ENCODE results near the gene RCL1. TPM values are rescaled to one million over a fixed set of nuclear protein-coding genes. Genes with fewer than 3 reads are reported as not detected.

The RCL1 gene
- total RNA-seq, 1 experiment from 2014 or later: 34.4 TPM

GRCh38 chr9:4798281-4799032 is 5.7 kb downstream of the RCL1 start:
- no peak overlapping the region for H3K9ac ChIP-seq (ENCODE audit: extremely low read depth, insufficient read length, low read length)
- no peak overlapping the region for H2BK120ac ChIP-seq (ENCODE audit: low read depth, low read length, poor library complexity, severe bottlenecking)
- H3K56ac ChIP-seq (ENCODE audit: insufficient read length, low read depth, low read length): no peak overlapping the region
- peaks cover 64% of the 10 kb centered on the region; the same call in 1 of the 2 replicates for H3K79me2 ChIP-seq (ENCODE audit: insufficient read depth, low read length)
- Mint-ChIP-seq H3K9me3 (no peaks in the 10 kb centered on the region; a peak in 1 of 5 replicates), H3K4me1 (peaks cover 37 to 40% of the 10 kb centered on the region in 2 experiments), H3K27me3 (ENCODE audit: low read depth) (no peaks in the 10 kb centered on the region), H3K36me3 (ENCODE audit: insufficient read depth in 1 of 3, low read depth in 3 of 3) (peaks cover 4 to 5% (median 5%) of the 10 kb centered on the region in 3 experiments; a peak in 4 of 7 replicates), H3K27ac (peak overlapping the region; percentile 7 to 76 (median 67); a peak in 5 of 7 replicates), H3K4me3 (peak overlapping the region in 1 of 2 experiments; percentile 13; a peak in 3 of 5 replicates)
- no peak overlapping the region for H3K18ac ChIP-seq (ENCODE audit: insufficient read length, low read depth, low read length)
- peaks cover 6% of the 10 kb centered on the region for H3K23me2 ChIP-seq (ENCODE audit: insufficient read length, low read depth, low read length, poor library complexity, severe bottlenecking)
- H4K20me1 ChIP-seq (ENCODE audit: control insufficient read depth, insufficient read depth, insufficient read length): no peaks in the 10 kb centered on the region
- no peak overlapping the region for H2BK15ac ChIP-seq (ENCODE audit: low read depth, low read length)
- H3K27ac ChIP-seq (ENCODE audit: insufficient read length, low read depth, low read length): no peak overlapping the region
- peaks cover 4% of the 10 kb centered on the region for H3K79me1 ChIP-seq (ENCODE audit: insufficient read depth, low read depth, low read length, poor library complexity, severe bottlenecking)
- no peak overlapping the region for H3K23ac ChIP-seq (ENCODE audit: insufficient read length, low read depth, low read length)
- H3T11ph ChIP-seq (ENCODE audit: low read length): no peak overlapping the region
- H3K9me3 ChIP-seq (ENCODE audit: control insufficient read depth, low read depth, low read length): no peaks in the 10 kb centered on the region
- H2AFZ ChIP-seq (ENCODE audit: low read length): no peak overlapping the region
- H4K91ac ChIP-seq (ENCODE audit: insufficient read length, low read depth, low read length): no peak overlapping the region
- no peak overlapping the region for H2BK12ac ChIP-seq (ENCODE audit: insufficient read length, low read depth, low read length)
- TF ChIP-seq, protein P1, sequence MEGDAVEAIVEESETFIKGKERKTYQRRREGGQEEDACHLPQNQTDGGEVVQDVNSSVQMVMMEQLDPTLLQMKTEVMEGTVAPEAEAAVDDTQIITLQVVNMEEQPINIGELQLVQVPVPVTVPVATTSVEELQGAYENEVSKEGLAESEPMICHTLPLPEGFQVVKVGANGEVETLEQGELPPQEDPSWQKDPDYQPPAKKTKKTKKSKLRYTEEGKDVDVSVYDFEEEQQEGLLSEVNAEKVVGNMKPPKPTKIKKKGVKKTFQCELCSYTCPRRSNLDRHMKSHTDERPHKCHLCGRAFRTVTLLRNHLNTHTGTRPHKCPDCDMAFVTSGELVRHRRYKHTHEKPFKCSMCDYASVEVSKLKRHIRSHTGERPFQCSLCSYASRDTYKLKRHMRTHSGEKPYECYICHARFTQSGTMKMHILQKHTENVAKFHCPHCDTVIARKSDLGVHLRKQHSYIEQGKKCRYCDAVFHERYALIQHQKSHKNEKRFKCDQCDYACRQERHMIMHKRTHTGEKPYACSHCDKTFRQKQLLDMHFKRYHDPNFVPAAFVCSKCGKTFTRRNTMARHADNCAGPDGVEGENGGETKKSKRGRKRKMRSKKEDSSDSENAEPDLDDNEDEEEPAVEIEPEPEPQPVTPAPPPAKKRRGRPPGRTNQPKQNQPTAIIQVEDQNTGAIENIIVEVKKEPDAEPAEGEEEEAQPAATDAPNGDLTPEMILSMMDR (conservative IDR thresholded peaks at IDR 0.05): no peak
- peaks cover 14% of the 10 kb centered on the region; the same call in 1 of the 2 replicates for H3K4me1 ChIP-seq (ENCODE audit: insufficient read depth, low read length)
- H2AK5ac ChIP-seq (ENCODE audit: insufficient read length, low read length): no peak overlapping the region
- H3K4me2 ChIP-seq (ENCODE audit: insufficient read depth, insufficient read length, low read length): peak overlapping the region; percentile 12
- no peak overlapping the region for H4K5ac ChIP-seq (ENCODE audit: insufficient read length, low read depth, low read length)
- no peak overlapping the region for H4K8ac ChIP-seq (replicated peaks; ENCODE audit: insufficient read length, low read depth, low read length)
- H3K27me3 ChIP-seq (ENCODE audit: insufficient read depth, low read length): no peaks in the 10 kb centered on the region
- no peak overlapping the region for H3K14ac ChIP-seq (ENCODE audit: insufficient read depth, low read length)
- no peak overlapping the region for H3K4ac ChIP-seq (ENCODE audit: low read depth, low read length)
- no peak overlapping the region for H2BK20ac ChIP-seq (ENCODE audit: low read depth, low read length, poor library complexity, severe bottlenecking)
- H2BK5ac ChIP-seq (ENCODE audit: insufficient read length, low read length): no peak overlapping the region
- no peak for DNase-seq
- WGBS (ENCODE audit: extremely low coverage, insufficient read length, low lambda C conversion rate): no CpG with 5 or more reads among the region's 2 CpGs
